Right atrium auricular region (tissue), 2 donors: Measurements from ENCODE around the gene EGFL7. TPM values are rescaled to one million over a fixed set of nuclear protein-coding genes. Genes with fewer than 3 reads are reported as not detected.
A peak's percentile ranks its signal among the peaks of the same experiment; 100 is the strongest.

Experiments used
- DNase-seq: peaks from one replicate; pipeline ENCODE4 v3.0.0-alpha.2; 2019; ENCODE audit warnings: low spot score
- H3K27ac ChIP-seq, 2 donors: fragments of 200-600 bp; sonication (generic); 1 replicate in 1 of 2; 2 replicates in 1 of 2; pipeline ENCODE4 v1.5.1; 2016 to 2019
- H3K27me3 ChIP-seq, 2 donors: fragments of 200-600 bp; sonication (generic); one replicate each; pipeline versions ENCODE4 v1.5.1 to v1.6.0; 2017 to 2019
- H3K36me3 ChIP-seq: fragments of 200-600 bp; sonication (generic); one replicate; pipeline ENCODE4 v1.5.1; 2016
- H3K4me1 ChIP-seq, 2 donors: fragments of 200-600 bp; sonication (generic); one replicate each; pipeline versions ENCODE4 v1.5.1 to v1.6.0; 2017 to 2019
- H3K4me3 ChIP-seq, 2 donors: fragments of 200-600 bp; sonication (generic); 1 replicate in 1 of 2; 2 replicates in 1 of 2; pipeline ENCODE4 v1.5.1; 2017 to 2019; ENCODE audit warnings: mild to moderate bottlenecking in 1 of 2, moderate library complexity in 1 of 2
- H3K9me3 ChIP-seq, 2 donors: fragments of 200-600 bp; sonication (generic); one replicate each; pipeline ENCODE4 v1.5.1; 2019
- total RNA-seq, 2 donors: library from RNA; depleted of rRNA; stranded (reverse); fragments of >200 nt; gene quantifications; one replicate each; pipeline ENCODE4 v1.1.0, GENCODE V29; 2016
- TF ChIP-seq, protein P1 (sequence below), 2 donors: fragments of 200-600 bp; sonication (generic); IDR thresholded peaks; one replicate each; pipeline ENCODE4 v1.5.1; 2019; ENCODE audit warnings: antibody characterized with exemption in 2 of 2

The EGFL7 gene
- total RNA-seq, 2 donors from 2014 or later = 114 to 120 TPM

DNA sequence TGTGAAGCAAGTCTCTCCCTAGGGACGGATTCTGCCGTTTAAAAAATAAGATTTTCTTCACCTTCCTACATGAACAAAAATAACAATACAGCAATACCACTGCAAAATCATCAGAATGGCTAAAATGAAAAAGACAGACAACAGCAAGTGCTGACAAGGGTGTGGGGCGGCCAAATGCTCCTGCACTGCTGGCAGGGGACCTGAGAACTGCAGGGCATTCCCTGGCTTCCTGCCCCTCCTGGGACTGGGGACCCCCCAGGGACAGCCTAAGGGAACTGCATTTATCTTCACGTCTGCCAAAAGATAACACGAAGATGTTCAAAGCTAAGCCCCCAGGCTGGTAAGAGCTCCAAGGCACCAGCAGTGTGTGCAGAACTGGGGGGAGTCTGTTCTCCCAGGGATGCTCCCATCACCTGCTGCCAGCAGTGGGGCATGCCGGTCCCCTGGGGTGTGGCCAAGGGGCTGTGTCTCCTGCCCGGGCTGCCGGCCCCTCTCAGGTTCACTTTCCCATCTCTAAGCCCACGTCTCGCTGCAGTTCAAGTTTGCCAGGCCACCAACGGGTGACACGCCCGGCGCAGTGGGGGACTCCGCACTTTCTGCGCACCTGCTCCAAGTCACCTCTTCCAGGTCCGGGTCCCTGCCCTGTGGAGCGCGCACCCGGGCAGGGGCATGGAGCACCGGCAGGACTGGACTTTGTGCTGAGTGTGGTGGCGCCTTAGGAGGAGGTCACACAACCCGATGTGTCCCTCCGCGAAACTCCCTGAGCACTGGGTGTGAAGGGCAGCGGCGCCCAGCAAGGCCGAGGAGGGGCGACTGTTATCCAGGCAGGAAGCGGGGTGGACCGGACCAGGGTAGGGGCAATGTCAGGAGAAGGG is 4.5 kb upstream of the EGFL7 start:
- Histone ChIP-seq H3K4me3 (peak overlapping the region; percentile 28 to 40), H3K27me3 (no peaks in the 10 kb centered on the region), H3K27ac (peak overlapping the region; percentile 78), H3K4me1 (peaks cover 0 to 28% of the 10 kb centered on the region in 2 donors), H3K36me3 (no peaks in the 10 kb centered on the region), H3K9me3 (no peaks in the 10 kb centered on the region)
- TF ChIP-seq, protein P1, sequence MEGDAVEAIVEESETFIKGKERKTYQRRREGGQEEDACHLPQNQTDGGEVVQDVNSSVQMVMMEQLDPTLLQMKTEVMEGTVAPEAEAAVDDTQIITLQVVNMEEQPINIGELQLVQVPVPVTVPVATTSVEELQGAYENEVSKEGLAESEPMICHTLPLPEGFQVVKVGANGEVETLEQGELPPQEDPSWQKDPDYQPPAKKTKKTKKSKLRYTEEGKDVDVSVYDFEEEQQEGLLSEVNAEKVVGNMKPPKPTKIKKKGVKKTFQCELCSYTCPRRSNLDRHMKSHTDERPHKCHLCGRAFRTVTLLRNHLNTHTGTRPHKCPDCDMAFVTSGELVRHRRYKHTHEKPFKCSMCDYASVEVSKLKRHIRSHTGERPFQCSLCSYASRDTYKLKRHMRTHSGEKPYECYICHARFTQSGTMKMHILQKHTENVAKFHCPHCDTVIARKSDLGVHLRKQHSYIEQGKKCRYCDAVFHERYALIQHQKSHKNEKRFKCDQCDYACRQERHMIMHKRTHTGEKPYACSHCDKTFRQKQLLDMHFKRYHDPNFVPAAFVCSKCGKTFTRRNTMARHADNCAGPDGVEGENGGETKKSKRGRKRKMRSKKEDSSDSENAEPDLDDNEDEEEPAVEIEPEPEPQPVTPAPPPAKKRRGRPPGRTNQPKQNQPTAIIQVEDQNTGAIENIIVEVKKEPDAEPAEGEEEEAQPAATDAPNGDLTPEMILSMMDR (IDR thresholded peaks at IDR 0.05) = no peak
- DNase-seq = no peak

DNA sequence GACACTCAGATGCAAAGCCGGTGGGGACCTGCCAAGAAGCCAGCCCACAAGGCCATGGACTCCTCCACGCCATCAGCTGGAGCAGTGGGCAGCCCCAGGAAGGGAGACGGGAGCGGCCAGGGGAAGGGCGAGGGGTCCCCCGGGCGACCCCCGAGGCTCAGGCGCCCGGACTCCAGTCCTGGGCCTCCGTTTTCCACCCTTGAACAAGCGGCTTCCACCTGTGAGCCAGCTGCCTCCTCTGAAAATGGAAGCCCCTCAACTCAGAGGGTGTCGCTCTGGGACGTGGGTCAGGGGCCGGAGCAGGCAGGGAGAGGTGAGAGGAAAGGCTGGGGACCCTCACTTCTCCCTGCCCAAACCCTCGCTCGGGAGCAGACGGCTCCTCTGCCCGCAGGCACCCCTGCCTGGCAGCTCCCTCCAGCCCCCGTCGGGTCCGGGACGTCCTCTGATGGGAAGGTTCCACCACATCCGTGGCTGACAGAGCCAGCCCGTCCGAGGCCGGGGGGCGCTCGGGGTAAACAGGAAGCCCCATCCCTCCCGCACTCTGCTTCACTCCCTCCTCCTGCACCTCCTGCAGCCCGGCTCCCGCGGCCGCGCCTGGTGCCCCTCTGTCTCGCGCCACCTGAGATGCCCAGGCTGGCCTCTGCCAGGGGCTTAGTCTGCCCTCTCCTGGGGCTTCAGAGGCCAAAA is 3.7 kb upstream of the EGFL7 start:
- Histone ChIP-seq H3K36me3 (peaks cover 5% of the 10 kb centered on the region), H3K9me3 (no peaks in the 10 kb centered on the region), H3K4me1 (peaks cover 0 to 28% of the 10 kb centered on the region in 2 donors), H3K27me3 (no peaks in the 10 kb centered on the region), H3K4me3 (peak overlapping the region; percentile 28 to 40), H3K27ac (peak overlapping the region; percentile 78)
- DNase-seq = no peak
- TF ChIP-seq, protein P1 (IDR thresholded peaks at IDR 0.05) = no peak

DNA sequence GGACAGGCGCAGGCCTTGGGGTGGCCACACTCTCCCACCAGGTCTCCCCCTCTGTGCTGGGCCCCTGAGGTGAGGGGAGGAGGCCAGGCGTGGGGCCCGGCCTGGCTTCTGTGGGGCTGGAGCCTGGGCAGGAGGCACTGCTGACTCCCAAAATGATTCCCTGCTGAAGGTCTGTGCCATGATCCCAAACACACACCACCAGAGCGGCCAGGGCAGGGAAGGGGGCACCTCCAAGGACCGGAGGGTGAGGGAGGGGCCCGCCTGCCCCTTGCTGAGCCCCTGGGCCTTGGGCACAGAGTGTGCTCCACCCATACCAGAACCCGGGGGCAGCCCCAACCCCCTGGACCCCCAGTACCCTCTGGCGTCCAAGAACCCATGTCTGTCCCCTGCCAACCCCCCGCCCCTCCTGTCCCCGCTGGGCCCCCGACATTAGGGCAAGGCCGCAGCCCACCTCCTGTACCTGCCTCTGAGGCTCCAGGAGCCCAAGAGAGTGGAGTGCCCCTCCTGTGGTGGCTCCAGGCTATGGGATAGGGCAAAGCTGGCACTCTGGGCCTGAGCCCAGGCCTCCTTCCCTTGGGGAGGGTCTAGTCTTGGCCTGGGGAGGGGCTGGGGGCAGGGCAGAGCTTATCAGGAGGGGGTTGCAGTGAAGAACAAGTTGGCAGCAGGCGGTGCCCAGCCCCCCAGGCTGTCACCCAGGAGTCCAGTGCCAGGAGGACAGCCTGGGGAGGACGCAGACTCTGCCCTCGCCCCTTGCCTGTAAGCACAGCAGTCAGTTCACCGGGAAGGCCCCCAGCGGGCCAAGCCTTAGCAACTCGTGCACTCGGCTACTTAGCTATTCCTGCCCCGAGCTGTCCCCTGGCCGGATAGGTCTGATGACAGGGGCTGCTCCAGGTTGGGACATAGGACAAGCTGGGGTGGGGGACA is 2.6 kb upstream of the EGFL7 start:
- no peak for DNase-seq
- peaks cover 0 to 25% of the 10 kb centered on the region in 2 donors for H3K4me1 ChIP-seq

DNA sequence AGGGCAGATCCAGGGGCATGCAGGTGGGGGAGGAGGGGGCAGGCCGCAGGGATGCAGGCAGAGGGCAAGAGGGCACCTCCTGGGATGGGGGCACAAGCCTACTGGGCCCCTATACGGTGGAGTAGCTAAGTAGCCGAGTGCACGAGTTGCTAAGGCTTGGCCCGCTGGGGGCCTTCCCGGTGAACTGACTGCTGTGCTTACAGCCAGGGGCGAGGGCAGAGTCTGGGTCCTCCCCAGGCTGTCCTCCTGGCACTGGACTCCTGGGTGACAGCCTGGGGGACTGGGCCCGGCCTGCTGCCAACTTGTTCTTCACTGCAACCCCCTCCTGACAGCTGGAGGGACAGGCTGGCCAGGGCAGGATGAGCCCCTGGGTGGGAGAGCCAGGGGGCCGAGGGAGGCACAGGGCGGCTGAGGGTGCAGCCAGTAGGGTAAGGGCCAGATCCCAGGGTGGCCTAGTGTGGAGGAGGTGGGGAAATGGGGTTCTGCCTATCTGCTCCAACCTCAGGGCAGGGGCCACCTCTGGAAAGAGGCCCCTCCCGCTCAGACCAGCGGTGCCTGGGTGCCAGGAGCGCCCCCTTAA is 1.7 kb upstream of the EGFL7 start:
- Histone ChIP-seq H3K36me3 (peaks cover 20% of the 10 kb centered on the region), H3K4me1 (peaks cover 0 to 22% of the 10 kb centered on the region in 2 donors), H3K27me3 (no peaks in the 10 kb centered on the region), H3K4me3 (peak overlapping the region in 1 of 2 donors; percentile 66), H3K27ac (peak overlapping the region; percentile 78), H3K9me3 (no peaks in the 10 kb centered on the region)
- DNase-seq = no peak
- TF ChIP-seq, protein P1 (IDR thresholded peaks at IDR 0.05) = no peak

More for the DNA sequence above, 2.6 kb upstream of the EGFL7 start:
- Histone ChIP-seq H3K27me3 (no peaks in the 10 kb centered on the region), H3K9me3 (no peaks in the 10 kb centered on the region), H3K4me3 (peak overlapping the region; percentile 28 to 40), H3K27ac (peak overlapping the region; percentile 78), H3K36me3 (peaks cover 16% of the 10 kb centered on the region)
- TF ChIP-seq, protein P1 (IDR thresholded peaks at IDR 0.05) = no peak
